PFSK-1 (cell line): Measurements from ENCODE around the gene LTA4H.

ENCODE experiments used
- FOXP2 ChIP-seq: optimal IDR thresholded peaks from 2 replicates; pipeline ENCODE3; 2011; ENCODE audit warnings: borderline replicate concordance, control low read depth, inconsistent platforms; ENCODE audit not compliant: insufficient read depth; ENCODE audit errors: extremely low read length, extremely low read depth
- POLR2AphosphoS5 ChIP-seq: IDR thresholded peaks from 2 replicates; pipeline ENCODE4 v1.6.1; 2012; ENCODE audit warnings: low read depth, mild to moderate bottlenecking, control low read depth, low read length, moderate library complexity
- TAF1 ChIP-seq: IDR thresholded peaks from 2 replicates; pipeline ENCODE4 v1.6.1; 2012; ENCODE audit warnings: low read length, control low read depth, borderline replicate concordance; ENCODE audit not compliant: insufficient read depth
- TF ChIP-seq, protein P1 (sequence below), 2 experiments: IDR thresholded peaks; 2 replicates each; pipeline versions ENCODE4 v1.6.1 to v1.8.0; 2011 to 2012; ENCODE audit warnings: low read depth in 2 of 2, low read length in 2 of 2, control low read depth in 1 of 2, inconsistent platforms in 1 of 2, mild to moderate bottlenecking in 1 of 2, moderate library complexity in 1 of 2; ENCODE audit not compliant: insufficient read depth in 1 of 2

DNA sequence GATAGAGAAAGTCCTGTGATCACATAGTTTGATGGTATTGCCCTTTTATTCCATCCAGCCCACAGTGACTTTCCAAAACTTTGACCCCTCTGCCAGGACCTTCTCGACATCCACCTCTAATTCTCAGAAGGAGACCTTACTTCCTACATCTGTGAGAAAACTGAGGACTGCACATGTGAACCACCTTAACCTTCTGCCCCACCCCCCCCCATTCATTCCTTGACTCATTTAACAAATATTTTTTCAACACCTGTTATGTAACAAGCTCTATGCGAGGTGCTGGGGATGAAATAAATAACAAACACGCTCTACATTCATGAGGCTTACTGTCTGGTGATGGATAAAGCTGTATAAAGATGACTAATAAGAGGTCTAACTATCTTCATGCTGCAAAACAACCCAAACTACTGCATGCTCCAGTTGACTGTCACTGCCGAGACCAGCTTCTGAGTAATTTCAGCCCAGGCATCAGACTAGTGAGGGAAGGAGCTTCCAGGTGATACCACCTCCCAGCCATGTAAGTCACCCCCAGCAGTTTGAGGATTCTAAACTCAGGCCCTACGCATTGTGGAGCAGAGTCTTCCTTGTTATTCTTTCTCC, 37.4 kb downstream of the LTA4H start:
- no peak for TF ChIP-seq POLR2AphosphoS5
- no peak for TF ChIP-seq TAF1
- TF ChIP-seq, protein P1, sequence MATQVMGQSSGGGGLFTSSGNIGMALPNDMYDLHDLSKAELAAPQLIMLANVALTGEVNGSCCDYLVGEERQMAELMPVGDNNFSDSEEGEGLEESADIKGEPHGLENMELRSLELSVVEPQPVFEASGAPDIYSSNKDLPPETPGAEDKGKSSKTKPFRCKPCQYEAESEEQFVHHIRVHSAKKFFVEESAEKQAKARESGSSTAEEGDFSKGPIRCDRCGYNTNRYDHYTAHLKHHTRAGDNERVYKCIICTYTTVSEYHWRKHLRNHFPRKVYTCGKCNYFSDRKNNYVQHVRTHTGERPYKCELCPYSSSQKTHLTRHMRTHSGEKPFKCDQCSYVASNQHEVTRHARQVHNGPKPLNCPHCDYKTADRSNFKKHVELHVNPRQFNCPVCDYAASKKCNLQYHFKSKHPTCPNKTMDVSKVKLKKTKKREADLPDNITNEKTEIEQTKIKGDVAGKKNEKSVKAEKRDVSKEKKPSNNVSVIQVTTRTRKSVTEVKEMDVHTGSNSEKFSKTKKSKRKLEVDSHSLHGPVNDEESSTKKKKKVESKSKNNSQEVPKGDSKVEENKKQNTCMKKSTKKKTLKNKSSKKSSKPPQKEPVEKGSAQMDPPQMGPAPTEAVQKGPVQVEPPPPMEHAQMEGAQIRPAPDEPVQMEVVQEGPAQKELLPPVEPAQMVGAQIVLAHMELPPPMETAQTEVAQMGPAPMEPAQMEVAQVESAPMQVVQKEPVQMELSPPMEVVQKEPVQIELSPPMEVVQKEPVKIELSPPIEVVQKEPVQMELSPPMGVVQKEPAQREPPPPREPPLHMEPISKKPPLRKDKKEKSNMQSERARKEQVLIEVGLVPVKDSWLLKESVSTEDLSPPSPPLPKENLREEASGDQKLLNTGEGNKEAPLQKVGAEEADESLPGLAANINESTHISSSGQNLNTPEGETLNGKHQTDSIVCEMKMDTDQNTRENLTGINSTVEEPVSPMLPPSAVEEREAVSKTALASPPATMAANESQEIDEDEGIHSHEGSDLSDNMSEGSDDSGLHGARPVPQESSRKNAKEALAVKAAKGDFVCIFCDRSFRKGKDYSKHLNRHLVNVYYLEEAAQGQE (IDR thresholded peaks at IDR 0.05; ENCODE audit: insufficient read depth in 1 of 2, low read depth in 2 of 2, low read length in 2 of 2), result no peak
- TF ChIP-seq FOXP2, result no peak
